HG03565 (cell line): Measurements from ENCODE around the gene SUZ12.
"Not testable (repeated sequence)": the region's sequence is repeated elsewhere in the genome, so short reads cannot be mapped to it uniquely, and the experiment has no call there.

ENCODE experiments used
- ATAC-seq: cut with Tn5 transposase; IDR thresholded peaks from one replicate; pipeline ENCODE4 v1.9.1; 2021; ENCODE audit warnings: mild to moderate bottlenecking, moderate library complexity; ENCODE audit not compliant: unreplicated experiment

Gene SUZ12

DNA sequence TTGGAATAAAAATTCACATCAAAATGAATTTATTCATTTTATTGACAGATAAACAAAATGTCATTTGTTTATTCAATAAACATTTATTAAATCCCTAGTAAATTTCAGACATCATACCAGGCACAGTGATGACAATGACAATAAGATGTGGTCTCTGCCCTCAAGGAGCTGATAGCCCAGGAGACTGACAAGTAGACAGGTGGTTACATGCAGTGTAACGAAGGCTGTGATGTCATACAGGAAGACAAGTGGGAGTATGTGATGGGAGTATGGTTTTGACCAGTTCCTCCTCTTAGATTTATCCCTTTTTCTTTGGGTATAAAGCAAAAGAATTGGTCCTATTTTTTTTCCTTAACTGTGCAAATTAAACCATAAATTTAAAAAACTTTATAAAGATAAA lies 97.0 kb downstream of the SUZ12 start:
- not testable (repeated sequence) for ATAC-seq

DNA sequence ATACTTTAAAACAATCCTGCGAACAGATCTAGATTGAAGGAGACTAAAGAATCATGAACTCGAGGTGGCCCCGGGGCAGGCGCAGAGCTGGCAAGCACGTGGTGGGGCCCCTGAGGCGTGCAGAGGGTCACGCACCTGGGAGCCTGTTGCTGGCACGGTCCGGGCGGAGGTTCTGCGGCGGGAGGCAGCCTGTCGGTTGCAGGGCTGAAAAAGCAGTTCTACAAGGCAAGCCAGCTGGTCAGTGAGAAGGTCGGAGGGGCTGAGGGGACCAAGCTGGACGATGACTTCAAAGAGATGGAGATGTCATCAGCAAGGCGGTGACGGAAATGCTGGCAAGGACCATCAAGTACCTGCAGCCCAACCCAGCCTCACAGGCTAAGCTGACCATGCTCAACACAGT lies 103.4 kb downstream of the SUZ12 start:
- ATAC-seq: not testable (repeated sequence)

DNA sequence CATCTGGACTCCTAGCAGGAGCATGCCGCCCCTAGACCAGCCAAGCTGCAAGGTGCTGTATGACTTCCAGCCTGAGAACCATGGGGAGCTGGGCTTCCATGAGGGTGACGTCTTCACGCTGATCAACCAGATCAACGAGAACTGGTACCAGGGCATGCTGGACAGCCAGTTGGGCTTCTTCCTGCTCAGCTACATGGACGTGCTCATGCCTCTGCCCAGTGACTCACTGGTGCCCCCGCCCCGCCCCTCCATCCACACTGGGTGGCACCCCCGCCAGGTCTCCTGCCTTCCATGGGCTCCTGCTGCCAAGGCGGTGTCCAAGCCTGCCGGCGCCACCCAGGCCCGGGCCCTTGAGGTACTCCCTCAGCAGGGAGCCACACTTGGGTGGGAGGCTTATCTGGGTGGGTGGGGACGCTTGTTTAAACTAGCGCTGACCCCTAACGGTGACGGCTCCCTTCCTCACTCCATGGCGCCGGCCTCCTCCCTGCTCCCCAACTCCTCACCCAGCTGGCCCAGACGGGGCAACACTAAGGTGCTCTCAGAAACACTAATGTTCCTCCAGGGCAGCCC lies 104.6 kb downstream of the SUZ12 start:
- ATAC-seq: not testable (repeated sequence)

DNA sequence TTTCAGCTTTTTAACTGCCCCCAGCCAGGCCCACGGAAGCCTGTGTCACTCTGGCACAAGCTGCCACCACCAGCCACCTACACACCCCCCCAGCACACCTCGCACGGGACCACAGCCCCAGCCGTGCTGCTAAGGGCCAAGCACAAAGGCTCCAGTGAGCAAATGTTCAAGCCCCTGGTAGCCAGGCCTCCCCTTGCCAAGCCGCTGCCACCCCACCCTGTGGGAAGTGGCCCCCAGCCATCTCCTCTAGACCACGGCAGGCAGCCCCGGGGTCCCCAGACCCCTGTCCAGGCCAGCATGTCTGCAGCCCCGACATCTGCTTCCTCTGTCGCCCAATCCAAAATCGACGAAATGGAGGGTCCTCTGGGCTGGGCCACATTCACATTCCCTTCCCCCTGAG lies 105.5 kb downstream of the SUZ12 start:
- ATAC-seq: not testable (repeated sequence)

DNA sequence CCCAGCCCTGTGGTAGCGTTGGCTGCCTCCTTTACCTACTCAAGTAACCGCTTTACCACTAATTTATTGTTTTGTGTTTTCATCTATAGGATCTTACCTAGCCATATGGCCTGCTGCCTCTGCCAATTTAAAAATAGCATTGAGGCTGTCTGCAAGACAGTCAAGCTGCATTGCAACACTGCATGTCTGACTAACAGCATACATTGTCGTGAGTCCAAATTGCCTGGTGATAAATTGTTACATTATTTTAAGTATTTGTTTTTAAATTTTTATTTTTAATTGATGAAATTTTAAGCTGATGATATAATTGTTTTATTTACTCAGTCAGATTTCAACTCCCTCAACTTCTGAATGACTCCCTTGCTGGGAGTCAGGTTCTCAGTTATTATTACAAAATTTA lies 108.8 kb downstream of the SUZ12 start:
- not testable (repeated sequence) for ATAC-seq

DNA sequence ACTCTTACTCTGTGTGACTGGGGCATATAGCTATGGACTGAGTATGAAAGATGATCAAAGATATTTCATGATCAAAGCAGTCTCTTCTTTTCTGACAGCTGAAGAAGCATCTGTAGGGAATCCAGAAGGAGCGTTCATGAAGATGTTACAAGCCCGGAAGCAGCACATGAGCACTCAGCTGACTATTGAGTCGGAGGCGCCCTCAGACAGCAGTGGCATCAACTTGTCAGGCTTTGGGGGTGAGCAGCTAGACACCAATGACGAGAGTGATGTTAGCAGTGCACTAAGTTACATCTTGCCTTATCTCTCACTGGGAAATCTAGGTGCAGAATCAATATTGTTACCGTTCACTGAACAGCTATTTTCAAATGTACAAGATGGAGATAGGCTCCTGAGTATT lies 110.9 kb downstream of the SUZ12 start:
- not testable (repeated sequence) for ATAC-seq
